ENCODE measurements around the gene RBM47. TPM values are rescaled to one million over a fixed set of nuclear protein-coding genes. Genes with fewer than 3 reads are reported as not detected.

Gene RBM47
- total and polyA plus RNA-seq, 2 donors (not counting 1 experiment from before 2014, with no cell fraction given), result 0.14 to 1.8 TPM

DNA sequence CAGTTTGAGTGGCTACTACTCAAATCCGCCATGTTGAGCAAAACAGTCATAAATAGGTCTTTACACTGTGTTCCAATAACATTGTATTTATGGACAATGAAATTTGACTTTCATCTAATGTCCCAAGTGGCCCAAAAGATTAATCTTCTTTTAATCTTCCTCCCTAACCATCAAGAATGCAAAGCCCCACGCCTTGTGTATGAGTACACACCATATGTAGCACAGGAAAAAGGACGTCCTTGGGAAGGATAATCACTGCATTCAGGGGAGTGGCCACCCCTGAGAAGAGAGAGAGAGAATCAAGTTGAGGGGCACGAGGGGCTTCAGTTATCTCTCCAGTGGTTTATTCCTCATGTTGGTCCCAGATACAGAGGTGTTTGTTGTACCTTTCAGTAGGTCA is 33.1 kb downstream of the RBM47 start:
- no peak overlapping the region for H3K9ac ChIP-seq (ENCODE audit: insufficient read depth, low read length)
- H3K4me1 ChIP-seq (ENCODE audit: control insufficient read depth, extremely low read depth, insufficient read depth, low read length), result no peaks in the 10 kb centered on the region
- no peaks in the 10 kb centered on the region for H3K79me2 ChIP-seq (ENCODE audit: control insufficient read depth, insufficient read depth, low read length)
- no peak for TF ChIP-seq EZH2 (IDR thresholded peaks at IDR 0.05; ENCODE audit: low read length, missing control alignments)
- TF ChIP-seq, protein P1, sequence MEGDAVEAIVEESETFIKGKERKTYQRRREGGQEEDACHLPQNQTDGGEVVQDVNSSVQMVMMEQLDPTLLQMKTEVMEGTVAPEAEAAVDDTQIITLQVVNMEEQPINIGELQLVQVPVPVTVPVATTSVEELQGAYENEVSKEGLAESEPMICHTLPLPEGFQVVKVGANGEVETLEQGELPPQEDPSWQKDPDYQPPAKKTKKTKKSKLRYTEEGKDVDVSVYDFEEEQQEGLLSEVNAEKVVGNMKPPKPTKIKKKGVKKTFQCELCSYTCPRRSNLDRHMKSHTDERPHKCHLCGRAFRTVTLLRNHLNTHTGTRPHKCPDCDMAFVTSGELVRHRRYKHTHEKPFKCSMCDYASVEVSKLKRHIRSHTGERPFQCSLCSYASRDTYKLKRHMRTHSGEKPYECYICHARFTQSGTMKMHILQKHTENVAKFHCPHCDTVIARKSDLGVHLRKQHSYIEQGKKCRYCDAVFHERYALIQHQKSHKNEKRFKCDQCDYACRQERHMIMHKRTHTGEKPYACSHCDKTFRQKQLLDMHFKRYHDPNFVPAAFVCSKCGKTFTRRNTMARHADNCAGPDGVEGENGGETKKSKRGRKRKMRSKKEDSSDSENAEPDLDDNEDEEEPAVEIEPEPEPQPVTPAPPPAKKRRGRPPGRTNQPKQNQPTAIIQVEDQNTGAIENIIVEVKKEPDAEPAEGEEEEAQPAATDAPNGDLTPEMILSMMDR (conservative IDR thresholded peaks at IDR 0.05 in 1 of 2, IDR thresholded peaks at IDR 0.05 in 1 of 2; ENCODE audit: low read depth in 1 of 2, low read length in 2 of 2), result no peak
- no peaks in the 10 kb centered on the region for H3K9me3 ChIP-seq (ENCODE audit: control insufficient read depth, insufficient read depth, low read depth, low read length)
- DNase-seq (ENCODE audit: low read depth in 2 of 2), result no peak
- no peak overlapping the region for H3K4me2 ChIP-seq (ENCODE audit: extremely low read depth, insufficient read depth, low read length)
- no peaks in the 10 kb centered on the region for H3K27me3 ChIP-seq (ENCODE audit: control insufficient read depth, insufficient read depth, low read length)
- H3K27ac ChIP-seq (ENCODE audit: insufficient read depth, low read length), result no peak overlapping the region
- H2AFZ ChIP-seq (ENCODE audit: low read length), result no peak overlapping the region
- no peaks in the 10 kb centered on the region for H3K36me3 ChIP-seq (ENCODE audit: control insufficient read depth, insufficient read depth, low read length)
- H3K4me3 ChIP-seq (replicated peaks in 1 of 4; ENCODE audit: control extremely low read depth in 1 of 4, insufficient read depth in 1 of 4, low read depth in 3 of 4, low read length in 4 of 4), result no peak overlapping the region
- H4K20me1 ChIP-seq (ENCODE audit: control insufficient read depth, extremely low read depth, insufficient read depth, low read length), result no peaks in the 10 kb centered on the region

DNA sequence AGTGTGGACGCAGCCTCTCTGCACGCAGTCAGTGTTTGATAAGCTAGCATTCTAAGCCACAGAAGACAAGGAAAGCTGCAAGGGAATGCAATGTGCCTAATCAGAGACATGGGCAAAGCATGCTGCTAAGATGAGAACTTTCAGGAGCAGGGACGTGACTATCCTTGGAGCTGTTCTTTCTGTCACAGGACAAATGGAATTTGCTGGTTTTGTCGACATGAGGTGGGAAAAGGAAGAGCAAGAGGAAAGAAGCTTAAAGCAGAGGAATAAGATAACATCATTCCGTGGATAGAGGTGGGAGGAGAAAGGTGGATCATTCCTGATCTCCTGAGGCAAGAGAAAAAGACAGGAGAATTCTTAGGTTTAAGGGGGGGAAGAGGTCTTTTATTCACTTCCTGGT is 33.7 kb downstream of the RBM47 start:
- Histone ChIP-seq H3K36me3 (ENCODE audit: control insufficient read depth, insufficient read depth, low read length) (no peaks in the 10 kb centered on the region), H3K4me2 (ENCODE audit: extremely low read depth, insufficient read depth, low read length) (no peak overlapping the region), H3K4me3 (replicated peaks in 1 of 4; ENCODE audit: control extremely low read depth in 1 of 4, insufficient read depth in 1 of 4, low read depth in 3 of 4, low read length in 4 of 4) (no peak overlapping the region), H3K9me3 (ENCODE audit: control insufficient read depth, insufficient read depth, low read depth, low read length) (no peaks in the 10 kb centered on the region), H3K9ac (ENCODE audit: insufficient read depth, low read length) (no peak overlapping the region), H3K4me1 (ENCODE audit: control insufficient read depth, extremely low read depth, insufficient read depth, low read length) (no peaks in the 10 kb centered on the region), H3K27me3 (ENCODE audit: control insufficient read depth, insufficient read depth, low read length) (no peaks in the 10 kb centered on the region), H3K27ac (ENCODE audit: insufficient read depth, low read length) (no peak overlapping the region), H2AFZ (ENCODE audit: low read length) (no peak overlapping the region), H4K20me1 (ENCODE audit: control insufficient read depth, extremely low read depth, insufficient read depth, low read length) (no peaks in the 10 kb centered on the region), H3K79me2 (ENCODE audit: control insufficient read depth, insufficient read depth, low read length) (no peaks in the 10 kb centered on the region)
- no peak for DNase-seq (ENCODE audit: low read depth in 2 of 2)
- TF ChIP-seq, protein P1 (conservative IDR thresholded peaks at IDR 0.05 in 1 of 2, IDR thresholded peaks at IDR 0.05 in 1 of 2; ENCODE audit: low read depth in 1 of 2, low read length in 2 of 2), result no peak
- TF ChIP-seq EZH2 (IDR thresholded peaks at IDR 0.05; ENCODE audit: low read length, missing control alignments), result no peak

DNA sequence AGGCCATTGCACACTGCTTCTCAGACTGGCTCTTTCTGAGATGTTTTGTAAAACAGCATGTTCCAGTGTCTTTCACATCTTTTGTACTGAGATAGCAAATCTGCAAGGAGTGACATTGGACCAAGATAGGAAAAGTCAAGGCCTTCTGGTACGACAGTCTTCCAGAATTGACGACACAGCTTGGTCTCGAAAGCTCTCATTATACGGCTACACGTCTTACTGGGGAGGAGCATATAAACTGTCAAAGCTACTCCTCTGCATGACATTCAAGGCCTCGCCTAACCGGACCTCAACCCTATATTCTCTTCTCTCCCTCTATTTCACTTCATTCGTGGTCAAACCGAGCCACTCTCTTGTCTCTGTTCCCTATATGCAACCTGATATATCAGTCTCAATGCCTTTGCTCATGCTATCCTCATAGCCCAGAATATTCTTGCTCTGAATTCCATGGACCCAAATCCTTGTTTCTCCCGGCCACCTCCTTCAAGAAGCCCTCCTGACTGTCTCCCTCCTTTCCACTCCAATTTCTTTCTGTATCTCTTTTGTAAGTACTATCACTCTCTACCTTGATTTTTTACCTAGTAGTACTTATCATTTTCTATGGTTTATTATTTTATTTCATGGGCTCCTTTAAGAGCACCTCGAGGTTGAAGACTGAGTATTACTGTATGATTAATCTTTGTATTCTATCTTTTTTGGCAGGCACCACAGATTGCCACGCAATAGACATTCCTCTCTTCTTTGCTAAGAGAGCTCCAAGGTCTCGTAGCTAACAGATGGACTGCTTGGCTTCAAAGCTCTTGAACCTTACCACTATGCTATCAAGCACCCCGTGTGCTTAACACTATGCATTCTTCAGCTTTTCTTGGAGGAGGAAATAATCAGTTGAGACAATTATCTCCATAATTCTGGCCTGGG is 35.1 kb downstream of the RBM47 start:
- no peaks in the 10 kb centered on the region for H4K20me1 ChIP-seq (ENCODE audit: control insufficient read depth, extremely low read depth, insufficient read depth, low read length)
- H2AFZ ChIP-seq (ENCODE audit: low read length), result no peak overlapping the region
- H3K9ac ChIP-seq (ENCODE audit: insufficient read depth, low read length), result no peak overlapping the region
- H3K79me2 ChIP-seq (ENCODE audit: control insufficient read depth, insufficient read depth, low read length), result no peaks in the 10 kb centered on the region
- DNase-seq (ENCODE audit: low read depth in 2 of 2), result peak; percentile 53 to 94
- H3K4me3 ChIP-seq (replicated peaks in 1 of 4; ENCODE audit: control extremely low read depth in 1 of 4, insufficient read depth in 1 of 4, low read depth in 3 of 4, low read length in 4 of 4), result no peak overlapping the region
- TF ChIP-seq, protein P1 (conservative IDR thresholded peaks at IDR 0.05 in 1 of 2, IDR thresholded peaks at IDR 0.05 in 1 of 2; ENCODE audit: low read depth in 1 of 2, low read length in 2 of 2), result no peak
- TF ChIP-seq EZH2 (IDR thresholded peaks at IDR 0.05; ENCODE audit: low read length, missing control alignments), result no peak
- no peak overlapping the region for H3K27ac ChIP-seq (ENCODE audit: insufficient read depth, low read length)
- no peaks in the 10 kb centered on the region for H3K27me3 ChIP-seq (ENCODE audit: control insufficient read depth, insufficient read depth, low read length)
- H3K4me1 ChIP-seq (ENCODE audit: control insufficient read depth, extremely low read depth, insufficient read depth, low read length), result no peaks in the 10 kb centered on the region
- no peak overlapping the region for H3K4me2 ChIP-seq (ENCODE audit: extremely low read depth, insufficient read depth, low read length)
- no peaks in the 10 kb centered on the region for H3K36me3 ChIP-seq (ENCODE audit: control insufficient read depth, insufficient read depth, low read length)
- H3K9me3 ChIP-seq (ENCODE audit: control insufficient read depth, insufficient read depth, low read depth, low read length), result no peaks in the 10 kb centered on the region
